Cardiac muscle cell (in vitro differentiated cells and primary cell): Measurements from ENCODE around the gene LEMD2. TPM values are rescaled to one million over a fixed set of nuclear protein-coding genes. Genes with fewer than 3 reads are reported as not detected.

ENCODE experiments used
- DNase-seq, 2 donors: peaks; one replicate each; pipeline versions ENCODE4 v3.0.0 to v3.0.0-alpha.2; 2010 to 2017; ENCODE audit warnings: low read depth in 1 of 2, low spot score in 1 of 2
- H3K27ac ChIP-seq: fragments of 200-600 bp; sonication (generic); 2 replicates; pipeline ENCODE4 v1.5.1; 2016
- H3K27me3 ChIP-seq: fragments of 200-600 bp; sonication (generic); 2 replicates; pipeline ENCODE4 v1.6.0; 2016; ENCODE audit warnings: control low read depth
- H3K36me3 ChIP-seq: fragments of 200-600 bp; sonication (generic); 2 replicates; pipeline ENCODE4 v1.5.1; 2016; ENCODE audit warnings: control low read depth
- H3K4me1 ChIP-seq: fragments of 200-600 bp; sonication (generic); 2 replicates; pipeline ENCODE4 v1.8.1; 2017; ENCODE audit warnings: low read depth, mild to moderate bottlenecking, mixed run types
- H3K4me3 ChIP-seq: fragments of 200-600 bp; sonication (generic); 2 replicates; pipeline ENCODE4 v1.5.1; 2016; ENCODE audit warnings: mild to moderate bottlenecking
- H3K9me3 ChIP-seq: fragments of 200-600 bp; sonication (generic); 2 replicates; pipeline ENCODE4 v1.5.1; 2017; ENCODE audit warnings: low read depth, mild to moderate bottlenecking, control low read depth
- polyA plus RNA-seq: library from polyadenylated mRNA; unstranded; fragments of >200 nt; fragmentation: Nextera tagmentation; extraction: Ambion mirVana; gene quantifications from 2 replicates; pipeline ENCODE4 v1.2.1, GENCODE V29; 2016
- total RNA-seq: library from RNA; depleted of rRNA; stranded (reverse); fragments of >200 nt; gene quantifications from 2 replicates; pipeline ENCODE4 v1.2.3, GENCODE V29; 2016
- TF ChIP-seq, protein P1 (sequence below): IDR thresholded peaks from 2 replicates; pipeline ENCODE4 v1.5.1; 2012; ENCODE audit warnings: low read depth, mild to moderate bottlenecking, low read length

The LEMD2 gene
- total and polyA plus RNA-seq, 2 experiments from 2014 or later, result 65.4 to 78.2 TPM

DNA sequence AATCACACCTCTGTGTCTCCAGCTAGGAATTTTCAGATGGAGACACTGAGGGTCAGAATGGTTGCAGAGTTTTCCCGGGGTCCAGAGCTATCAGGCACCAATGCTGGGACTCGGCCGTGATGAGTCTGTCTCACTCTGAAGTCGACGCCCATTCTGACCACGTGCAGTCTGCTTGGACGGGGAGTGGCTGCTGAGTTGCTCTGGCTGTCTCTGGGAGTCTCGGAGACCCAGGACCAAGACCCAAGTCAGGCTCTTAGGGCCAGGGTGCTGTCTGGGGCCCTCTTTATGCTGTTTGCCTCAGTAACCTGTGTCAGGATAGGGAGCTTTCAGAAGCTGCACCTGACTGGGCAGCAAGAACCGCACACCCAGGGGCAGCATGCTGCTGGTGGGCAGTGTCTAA, 46.8 kb downstream of the LEMD2 start:
- Histone ChIP-seq H3K36me3 (no peaks in the 10 kb centered on the region), H3K9me3 (no peaks in the 10 kb centered on the region), H3K4me3 (no peak overlapping the region), H3K27ac (no peak overlapping the region), H3K4me1 (peaks cover 26% of the 10 kb centered on the region), H3K27me3 (no peaks in the 10 kb centered on the region)
- no peak for DNase-seq
- TF ChIP-seq, protein P1, sequence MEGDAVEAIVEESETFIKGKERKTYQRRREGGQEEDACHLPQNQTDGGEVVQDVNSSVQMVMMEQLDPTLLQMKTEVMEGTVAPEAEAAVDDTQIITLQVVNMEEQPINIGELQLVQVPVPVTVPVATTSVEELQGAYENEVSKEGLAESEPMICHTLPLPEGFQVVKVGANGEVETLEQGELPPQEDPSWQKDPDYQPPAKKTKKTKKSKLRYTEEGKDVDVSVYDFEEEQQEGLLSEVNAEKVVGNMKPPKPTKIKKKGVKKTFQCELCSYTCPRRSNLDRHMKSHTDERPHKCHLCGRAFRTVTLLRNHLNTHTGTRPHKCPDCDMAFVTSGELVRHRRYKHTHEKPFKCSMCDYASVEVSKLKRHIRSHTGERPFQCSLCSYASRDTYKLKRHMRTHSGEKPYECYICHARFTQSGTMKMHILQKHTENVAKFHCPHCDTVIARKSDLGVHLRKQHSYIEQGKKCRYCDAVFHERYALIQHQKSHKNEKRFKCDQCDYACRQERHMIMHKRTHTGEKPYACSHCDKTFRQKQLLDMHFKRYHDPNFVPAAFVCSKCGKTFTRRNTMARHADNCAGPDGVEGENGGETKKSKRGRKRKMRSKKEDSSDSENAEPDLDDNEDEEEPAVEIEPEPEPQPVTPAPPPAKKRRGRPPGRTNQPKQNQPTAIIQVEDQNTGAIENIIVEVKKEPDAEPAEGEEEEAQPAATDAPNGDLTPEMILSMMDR, result no peak

DNA sequence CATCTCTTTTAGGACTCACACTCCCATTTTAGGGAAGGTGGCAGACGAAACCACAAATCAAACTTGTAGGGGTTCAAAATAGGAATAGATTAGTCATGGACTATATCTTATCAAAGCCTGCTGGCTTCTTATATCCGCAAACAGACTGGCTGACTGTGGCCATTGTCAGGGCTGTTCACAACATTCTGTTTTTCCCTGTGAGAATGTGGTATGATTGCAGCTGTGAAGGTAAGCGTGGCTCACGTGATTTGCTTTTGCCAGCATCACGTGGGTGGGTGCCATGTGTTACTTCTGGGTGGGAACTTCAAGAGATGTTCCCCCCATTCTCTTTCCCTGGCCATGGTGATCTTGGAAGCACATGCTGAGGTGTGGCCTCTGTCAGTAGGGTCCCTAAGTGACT, 48.1 kb downstream of the LEMD2 start:
- Histone ChIP-seq H3K27me3 (no peaks in the 10 kb centered on the region), H3K9me3 (no peaks in the 10 kb centered on the region), H3K27ac (no peak overlapping the region), H3K4me3 (no peak overlapping the region), H3K4me1 (peaks cover 13% of the 10 kb centered on the region), H3K36me3 (no peaks in the 10 kb centered on the region)
- no peak for DNase-seq
- TF ChIP-seq, protein P1, result no peak

DNA sequence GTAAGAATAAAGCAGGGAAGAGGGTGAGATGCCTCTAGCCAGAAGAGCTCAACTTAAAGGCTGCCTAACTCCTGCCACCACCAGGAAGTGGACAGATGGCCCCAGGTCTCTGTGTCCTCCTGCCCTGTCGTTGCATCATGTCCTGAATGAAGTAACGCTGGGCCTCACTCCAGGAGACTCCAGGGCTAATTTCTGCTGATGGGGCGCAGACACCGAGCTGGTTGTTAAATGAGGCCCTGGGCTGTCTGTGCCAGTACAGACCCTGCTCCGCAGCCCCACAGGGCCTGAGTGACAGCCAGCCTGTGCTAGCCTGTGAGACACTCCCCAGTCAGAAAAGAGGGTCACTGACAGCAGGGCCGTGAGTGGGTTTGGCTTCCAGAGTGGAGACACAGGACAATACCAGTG, 48.7 kb downstream of the LEMD2 start:
- Histone ChIP-seq H3K9me3 (no peaks in the 10 kb centered on the region), H3K27ac (no peak overlapping the region), H3K4me1 (peaks cover 7% of the 10 kb centered on the region), H3K36me3 (no peaks in the 10 kb centered on the region), H3K27me3 (no peaks in the 10 kb centered on the region), H3K4me3 (no peak overlapping the region)
- peak in 1 of 2 donors; percentile 54 for DNase-seq
- TF ChIP-seq, protein P1, result no peak

DNA sequence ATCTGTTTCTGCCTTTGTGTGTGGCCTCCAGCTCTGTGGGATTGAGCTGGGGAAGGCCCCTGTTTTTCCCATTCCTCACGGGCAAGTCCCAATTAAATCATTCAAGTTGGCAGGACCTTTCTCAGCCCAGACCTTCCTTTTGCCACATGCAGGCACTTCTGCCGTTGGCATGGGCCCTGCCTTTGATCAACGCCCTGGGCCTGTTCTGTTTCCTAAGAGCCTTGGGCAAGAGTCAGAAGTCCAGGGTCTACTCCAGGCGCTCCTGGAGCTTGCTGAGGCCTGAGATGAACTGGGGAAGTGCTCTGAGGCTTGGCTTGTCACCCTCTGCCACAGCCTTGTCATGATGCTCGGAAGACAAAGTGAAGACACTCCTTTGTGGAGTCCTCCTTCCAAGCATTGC, 49.4 kb downstream of the LEMD2 start:
- TF ChIP-seq, protein P1, result no peak
- Histone ChIP-seq H3K9me3 (no peaks in the 10 kb centered on the region), H3K4me3 (no peak overlapping the region)

DNA sequence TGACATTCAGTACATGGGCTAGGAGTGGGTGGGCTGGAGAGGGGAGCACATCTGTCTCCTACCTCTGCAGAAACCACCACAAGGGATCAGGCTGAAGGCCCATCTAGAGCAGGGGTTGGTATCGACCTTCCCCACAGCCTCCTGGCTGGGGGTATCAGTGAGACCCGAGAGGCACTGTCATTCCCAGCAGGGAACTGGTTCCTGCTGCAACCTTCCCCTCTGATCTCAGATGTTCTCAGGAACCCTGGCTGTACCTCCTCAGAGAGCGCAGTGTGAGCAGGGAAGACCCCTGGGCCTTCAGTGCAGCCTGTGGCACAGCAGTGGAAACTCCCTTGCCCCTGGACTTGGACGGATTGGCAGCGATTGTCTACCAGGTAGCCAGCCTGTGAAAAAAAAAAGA, 50.1 kb downstream of the LEMD2 start:
- no peak overlapping the region for H3K27ac ChIP-seq
- H3K4me1 ChIP-seq, result no peaks in the 10 kb centered on the region
- no peak for DNase-seq
- TF ChIP-seq, protein P1, result no peak
- no peaks in the 10 kb centered on the region for H3K27me3 ChIP-seq
- no peaks in the 10 kb centered on the region for H3K36me3 ChIP-seq
- no peaks in the 10 kb centered on the region for H3K9me3 ChIP-seq
- no peak overlapping the region for H3K4me3 ChIP-seq

More for the DNA sequence above, 49.4 kb downstream of the LEMD2 start:
- Histone ChIP-seq H3K27ac (no peak overlapping the region), H3K36me3 (no peaks in the 10 kb centered on the region), H3K4me1 (peaks cover under 1% of the 10 kb centered on the region), H3K27me3 (no peaks in the 10 kb centered on the region)
- no peak for DNase-seq

DNA sequence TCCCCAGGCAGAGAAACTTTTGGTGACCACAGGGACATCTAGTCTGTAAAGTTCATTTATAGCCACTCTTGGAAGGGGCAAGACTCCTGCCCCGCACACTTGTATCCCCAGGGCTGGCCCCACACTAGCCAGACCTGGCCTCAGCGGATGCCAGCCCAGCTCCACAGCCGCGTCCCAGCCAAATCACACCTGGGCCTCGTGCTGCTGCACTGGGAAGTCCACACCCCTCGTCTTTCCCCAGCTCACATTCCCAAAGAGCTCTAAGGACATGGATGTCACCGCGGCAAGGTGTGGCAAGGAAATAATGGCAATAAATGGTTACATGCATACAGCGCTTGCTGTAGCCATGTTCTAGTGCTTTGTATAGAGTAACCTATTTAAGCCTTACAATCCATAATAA, 50.8 kb downstream of the LEMD2 start:
- H3K36me3 ChIP-seq, result no peaks in the 10 kb centered on the region
- TF ChIP-seq, protein P1, result no peak
- no peaks in the 10 kb centered on the region for H3K9me3 ChIP-seq

More for the DNA sequence above, 50.8 kb downstream of the LEMD2 start:
- Histone ChIP-seq H3K27ac (no peak overlapping the region), H3K27me3 (no peaks in the 10 kb centered on the region), H3K4me3 (no peak overlapping the region), H3K4me1 (no peaks in the 10 kb centered on the region)
- no peak for DNase-seq
